Sigmoid colon (tissue), 7 donors: Measurements from ENCODE around the gene ATP2B2. TPM values are rescaled to one million over a fixed set of nuclear protein-coding genes. Genes with fewer than 3 reads are reported as not detected.

Experiments
- DNase-seq: peaks from one replicate; pipeline ENCODE4 v3.0.0-alpha.2; 2019
- H3K27ac ChIP-seq, 4 donors: fragments of 200-600 bp; sonication (generic); one replicate each; pipeline ENCODE4 v1.5.1; 2016 to 2019; ENCODE audit warnings: mild to moderate bottlenecking in 1 of 4
- H3K27me3 ChIP-seq, 3 donors: fragments of 200-600 bp; sonication (generic); one replicate each; pipeline ENCODE4 v1.5.1; 2019; ENCODE audit warnings: mild to moderate bottlenecking in 1 of 3
- H3K36me3 ChIP-seq, 4 donors: fragments of 200-600 bp; sonication (generic); one replicate each; pipeline ENCODE4 v1.5.1; 2016 to 2019
- H3K4me1 ChIP-seq, 4 donors: fragments of 200-600 bp; sonication (generic); one replicate each; pipeline ENCODE4 v1.5.1; 2017 to 2019
- H3K4me3 ChIP-seq, 4 donors: fragments of 200-600 bp; sonication (generic); one replicate each; pipeline ENCODE4 v1.5.1; 2017 to 2019; ENCODE audit warnings: mild to moderate bottlenecking in 2 of 4, moderate library complexity in 1 of 4
- H3K9me3 ChIP-seq, 4 donors: fragments of 200-600 bp in 3 of 4; sonication (generic) in 3 of 4; one replicate each; pipeline versions ENCODE4 v1.5.1 to v1.6.1; 2013 to 2019
- CTCF ChIP-seq, 4 experiments: fragments of 450-650 bp in 3 of 4; fragments of 200-600 bp in 1 of 4; IDR thresholded peaks; one replicate each; pipeline ENCODE4 v1.5.1; 2016 to 2019; ENCODE audit warnings: antibody characterized with exemption in 4 of 4, mild to moderate bottlenecking in 3 of 4, moderate library complexity in 2 of 4
- EP300 ChIP-seq, 4 donors: sonication (generic); formaldehyde crosslinking; IDR thresholded peaks; one replicate each; pipeline ENCODE4 v1.6.1; 2017; ENCODE audit warnings: antibody characterized with exemption in 4 of 4
- POLR2A ChIP-seq, 2 donors: fragments of 450-650 bp; IDR thresholded peaks; one replicate each; pipeline ENCODE4 v1.6.1; 2016; ENCODE audit warnings: antibody characterized with exemption in 2 of 2, mild to moderate bottlenecking in 2 of 2, moderate library complexity in 2 of 2
- POLR2AphosphoS5 ChIP-seq, 4 donors: sonication (generic); formaldehyde crosslinking; IDR thresholded peaks; one replicate each; pipeline ENCODE4 v1.6.1; 2017; ENCODE audit warnings: antibody characterized with exemption in 4 of 4
- WGBS, 2 donors: extraction: QIAGEN DNeasy Blood & Tissue Kit; methylation state at CpG; one replicate each; pipeline ENCODE4 v1.1.7; 2013; 5-methylcytosine and 5-hydroxymethylcytosine counted together
- intact Hi-C: fragments of 100-400 bp; cut with DNase I; formaldehyde crosslinking; loops from one replicate; pipeline ENCODE4 v1.15.1; 2023
- polyA plus RNA-seq, 3 donors: library from polyadenylated mRNA; stranded (reverse); fragments of 200-250 nt; gene quantifications; one replicate each; pipeline ENCODE4 v1.2.3, GENCODE V29; 2013
- total RNA-seq, 4 donors: library from RNA; depleted of rRNA; stranded (reverse); fragments of >200 nt; gene quantifications; one replicate each; pipeline ENCODE4 v1.1.0, GENCODE V29; 2016
- donor health status: healthy with polysubstance abuse.
- donor health status: Bipolar disorder and iron deficiency.
- donor health status: healthy.

ATP2B2 gene
- total and polyA plus RNA-seq, 7 donors, result under 0.01 to 0.83 (median 0.23) TPM; not detected in 3

GRCh38 chr3:10387881-10388609 lies 117.3 kb downstream of the ATP2B2 start:
- intact Hi-C loops, result no loop called here
- H3K27ac ChIP-seq, result no peak overlapping the region
- DNase-seq, result no peak
- peaks cover 9 to 22% (median 11%) of the 10 kb centered on the region in 4 donors for H3K9me3 ChIP-seq
- TF ChIP-seq CTCF (IDR thresholded peaks at IDR 0.05) (no peak), POLR2A (IDR thresholded peaks at IDR 0.05) (no peak), EP300 (IDR thresholded peaks at IDR 0.05) (no peak), POLR2AphosphoS5 (IDR thresholded peaks at IDR 0.05) (no peak)
- H3K4me1 ChIP-seq, result no peaks in the 10 kb centered on the region
- WGBS, 2 donors, result 58 to 67% methylated on average over 6 of the region's 6 CpGs
- H3K4me3 ChIP-seq, result no peak overlapping the region
- H3K27me3 ChIP-seq, result no peaks in the 10 kb centered on the region
- H3K36me3 ChIP-seq, result no peaks in the 10 kb centered on the region

- Histone ChIP-seq H3K4me1 (no peaks in the 10 kb centered on the region), H3K4me3 (no peak overlapping the region), H3K36me3 (no peaks in the 10 kb centered on the region), H3K27ac (no peak overlapping the region), H3K27me3 (no peaks in the 10 kb centered on the region), H3K9me3 (peaks cover 9 to 22% (median 11%) of the 10 kb centered on the region in 4 donors)
- DNase-seq, result no peak
- intact Hi-C loops, result no loop called here
- no peak for TF ChIP-seq POLR2AphosphoS5 (IDR thresholded peaks at IDR 0.05)
- TF ChIP-seq POLR2A (IDR thresholded peaks at IDR 0.05), result no peak
- TF ChIP-seq CTCF (IDR thresholded peaks at IDR 0.05), result no peak
- TF ChIP-seq EP300 (IDR thresholded peaks at IDR 0.05), result no peak
- 93 to 98% methylated on average over 1 of the region's 1 CpG for WGBS, 2 donors
These were observed 119.3 kb downstream of the ATP2B2 start for GRCh38 chr3:10386121-10386520.

DNA sequence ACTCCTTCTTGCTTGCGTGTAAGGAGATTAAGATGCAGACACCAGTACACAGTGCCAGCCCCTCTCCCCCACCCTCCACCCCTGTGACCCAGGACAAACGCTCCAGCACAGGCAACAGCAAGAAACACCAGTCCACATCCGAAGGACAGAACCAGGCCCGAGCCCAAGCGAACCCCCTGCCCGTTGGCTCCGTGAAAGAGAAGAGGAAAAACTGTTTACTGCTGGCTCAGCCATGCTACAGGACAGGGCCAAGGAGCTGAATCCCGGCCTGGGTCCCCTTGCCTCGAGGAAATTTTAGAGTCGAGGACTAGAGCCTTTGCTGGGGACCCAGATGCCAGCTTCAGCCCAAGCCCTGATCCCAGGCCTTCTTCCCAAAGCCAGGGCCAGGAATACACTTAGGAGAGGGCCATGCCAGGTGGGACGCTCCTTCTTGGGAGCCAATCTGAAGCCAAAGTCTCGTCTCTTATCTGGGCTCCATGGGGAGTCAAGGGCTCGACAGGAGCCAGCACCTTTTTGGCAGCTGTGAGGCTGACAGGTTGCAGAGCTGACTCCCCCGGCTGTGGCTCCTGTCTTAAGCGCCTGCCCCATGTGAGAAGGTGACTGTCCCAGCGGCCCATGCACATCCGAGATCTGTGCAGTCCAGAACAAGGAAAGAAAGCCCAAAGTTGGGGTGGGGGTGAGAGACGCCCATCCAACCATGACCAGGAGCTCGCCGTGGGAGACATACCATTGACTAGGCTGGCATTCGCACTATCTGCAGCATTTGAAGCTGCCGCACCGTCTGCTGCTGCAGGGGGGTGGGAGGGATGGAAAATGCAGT lies 120.6 kb downstream of the ATP2B2 start:
- Histone ChIP-seq H3K27me3 (no peaks in the 10 kb centered on the region), H3K4me1 (no peaks in the 10 kb centered on the region), H3K27ac (no peak overlapping the region), H3K9me3 (peaks cover 9 to 22% (median 11%) of the 10 kb centered on the region in 4 donors), H3K4me3 (no peak overlapping the region), H3K36me3 (no peaks in the 10 kb centered on the region)
- TF ChIP-seq POLR2AphosphoS5 (IDR thresholded peaks at IDR 0.05) (no peak), EP300 (IDR thresholded peaks at IDR 0.05) (no peak), CTCF (IDR thresholded peaks at IDR 0.05) (no peak)
- 79 to 85% methylated on average over 23 of the region's 23 CpGs for WGBS, 2 donors
- intact Hi-C loops, result no loop called here
- DNase-seq, result no peak

DNA sequence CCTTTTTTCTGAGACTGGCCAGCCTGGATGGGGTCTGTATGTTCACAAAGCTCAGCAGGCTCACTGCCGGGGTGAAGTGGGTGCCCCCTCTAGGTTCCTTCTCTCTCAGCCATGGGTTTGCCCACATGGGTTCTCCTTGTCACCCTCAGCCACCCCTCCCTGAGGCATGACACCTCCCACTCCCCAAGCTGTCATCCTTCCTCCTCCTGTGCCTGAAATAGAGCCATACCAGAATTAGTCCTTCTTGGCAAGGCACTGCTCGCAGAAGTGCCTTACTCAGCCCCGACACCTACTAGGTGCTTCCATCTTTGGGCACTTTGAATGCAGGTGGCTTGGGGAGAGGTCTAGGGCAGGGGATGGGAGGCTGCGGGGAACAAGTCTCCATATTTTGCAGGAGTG lies 121.5 kb downstream of the ATP2B2 start:
- no peak overlapping the region for H3K4me3 ChIP-seq
- no peaks in the 10 kb centered on the region for H3K4me1 ChIP-seq
- H3K27ac ChIP-seq, result no peak overlapping the region
- 90 to 93% methylated on average over 4 of the region's 4 CpGs for WGBS, 2 donors
- intact Hi-C loops, result no loop called here
- TF ChIP-seq POLR2A (IDR thresholded peaks at IDR 0.05), result no peak
- no peak for TF ChIP-seq CTCF (IDR thresholded peaks at IDR 0.05)
- TF ChIP-seq EP300 (IDR thresholded peaks at IDR 0.05), result no peak
- no peak for TF ChIP-seq POLR2AphosphoS5 (IDR thresholded peaks at IDR 0.05)
- no peaks in the 10 kb centered on the region for H3K36me3 ChIP-seq
- DNase-seq, result no peak
- H3K9me3 ChIP-seq, result peaks cover 5 to 20% (median 9%) of the 10 kb centered on the region in 4 donors
- no peaks in the 10 kb centered on the region for H3K27me3 ChIP-seq
